Suppressor macrophage (primary cell): Measurements from ENCODE around the gene GOLGA3.
A peak's percentile ranks its signal among the peaks of the same experiment; 100 is the strongest.

Experiments
- DNase-seq, 4 experiments: peaks; one replicate each; pipeline ENCODE4 v3.0.0-alpha.2; 2020 to 2022

GOLGA3 gene

DNA sequence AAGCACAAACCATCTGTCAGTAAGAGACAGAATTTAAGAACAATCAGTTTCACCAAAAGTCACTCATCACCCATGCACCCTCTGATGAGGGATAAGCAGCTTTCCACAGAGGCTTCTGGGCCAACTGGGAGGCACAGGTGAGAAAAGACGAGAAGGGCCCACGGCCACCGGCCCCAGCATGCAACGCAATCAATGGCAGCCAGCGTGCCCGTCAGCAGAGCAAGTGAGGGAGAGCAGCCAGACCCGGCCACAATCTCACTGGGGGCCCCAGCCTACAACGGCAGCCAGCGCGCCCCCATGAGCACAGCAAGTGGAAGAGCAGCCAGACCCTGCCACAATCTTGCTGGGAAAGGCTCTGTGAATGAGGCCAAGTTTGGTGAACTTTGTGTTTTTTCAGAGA, 80.3 kb downstream of the GOLGA3 start:
- no peak for DNase-seq

DNA sequence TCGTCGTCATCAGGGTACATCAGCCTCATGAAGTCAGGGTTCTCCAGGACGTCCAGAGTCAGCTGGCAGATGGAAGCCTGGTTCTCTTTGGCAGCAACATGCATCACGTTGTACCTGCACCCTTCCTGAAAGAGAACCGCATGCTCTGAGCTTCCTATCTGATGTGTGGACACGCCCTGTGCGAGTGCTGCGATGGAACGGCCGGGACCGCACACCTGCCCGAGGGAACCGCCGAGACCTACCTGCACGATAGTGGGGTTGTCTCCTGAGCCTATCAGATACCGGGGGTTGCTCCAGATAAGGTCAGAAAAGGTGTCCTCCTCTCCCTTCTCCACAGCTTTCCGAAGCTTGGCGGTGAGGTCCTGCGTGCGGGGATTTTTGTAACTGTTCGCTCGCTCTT, 80.8 kb downstream of the GOLGA3 start:
- no peak for DNase-seq

DNA sequence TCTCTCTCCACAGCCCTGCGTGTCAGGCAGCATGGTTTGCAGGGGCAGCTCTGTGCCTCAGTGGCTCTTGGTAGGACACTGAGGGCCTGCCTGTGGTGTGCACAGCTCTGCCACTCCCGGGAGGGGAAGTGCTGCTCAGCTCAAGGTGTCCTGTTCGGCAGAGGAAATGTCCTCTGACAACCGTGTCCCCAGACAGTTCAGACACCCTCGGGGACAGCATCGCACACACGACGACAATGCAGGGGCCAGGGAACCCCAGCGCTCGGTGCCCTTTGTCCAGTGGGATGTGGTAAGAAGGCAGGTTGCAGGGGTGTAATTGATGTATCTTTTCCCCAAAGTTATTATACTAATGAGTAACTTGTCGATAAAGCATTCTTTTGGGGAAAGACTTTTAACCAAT, 81.3 kb downstream of the GOLGA3 start:
- no peak for DNase-seq

DNA sequence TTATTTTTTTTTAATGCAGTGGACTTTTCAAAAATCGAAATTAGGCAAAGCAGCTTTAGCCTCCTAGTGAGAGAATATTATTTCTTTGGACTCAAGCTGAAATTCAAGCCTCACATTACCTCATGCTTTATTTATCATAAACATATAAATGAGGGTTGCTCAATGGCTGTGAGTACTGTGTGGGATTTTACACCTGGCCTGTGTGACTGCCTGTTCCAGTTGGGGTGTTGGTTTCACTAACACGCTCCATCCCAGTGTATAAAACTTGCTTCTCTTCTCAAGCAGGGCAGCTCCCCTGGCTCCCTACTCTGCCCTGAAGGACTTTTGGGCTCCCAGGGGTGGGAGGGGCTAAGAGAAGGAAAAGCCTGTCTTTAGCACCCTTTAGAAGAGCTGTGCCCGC, 82.1 kb downstream of the GOLGA3 start:
- no peak for DNase-seq

DNA sequence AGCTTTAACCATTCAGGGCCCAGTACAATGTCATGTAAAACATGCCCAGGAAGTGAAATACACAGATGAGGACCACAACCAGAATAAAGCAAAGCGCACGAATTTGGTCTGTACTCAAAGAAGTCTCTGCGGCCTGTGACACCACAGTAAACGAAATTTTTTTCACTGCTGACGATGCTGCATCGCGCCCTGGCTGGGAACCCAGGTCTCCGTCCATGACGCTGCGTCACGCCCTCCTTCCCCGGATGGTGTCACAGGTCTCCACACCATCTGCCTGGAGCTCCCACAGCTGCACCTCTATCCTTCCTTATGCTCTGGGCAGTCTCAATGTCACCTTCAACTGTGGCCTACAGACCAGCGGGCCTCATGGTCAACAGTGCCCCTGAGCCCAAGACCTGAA, 84.8 kb downstream of the GOLGA3 start:
- DNase-seq = no peak

DNA sequence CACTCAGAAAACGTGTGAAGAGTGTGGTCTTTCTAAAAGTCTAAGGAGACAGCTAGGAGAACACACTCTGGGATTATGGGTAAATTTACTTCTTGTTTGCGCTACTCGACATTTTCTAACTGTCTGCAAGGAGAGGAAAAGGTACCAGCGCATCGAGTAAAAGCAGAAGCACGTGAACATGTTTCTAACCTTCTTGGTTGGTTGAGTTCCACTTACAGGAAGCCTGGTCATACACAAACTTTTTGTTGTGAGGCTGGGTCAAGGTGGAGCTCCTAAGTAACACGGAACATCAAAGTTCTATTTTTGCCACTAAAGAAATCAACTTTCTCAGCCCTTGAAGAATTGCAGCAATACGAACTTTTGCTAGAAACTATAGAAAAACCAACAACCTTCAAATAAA, 87.0 kb downstream of the GOLGA3 start:
- no peak for DNase-seq

DNA sequence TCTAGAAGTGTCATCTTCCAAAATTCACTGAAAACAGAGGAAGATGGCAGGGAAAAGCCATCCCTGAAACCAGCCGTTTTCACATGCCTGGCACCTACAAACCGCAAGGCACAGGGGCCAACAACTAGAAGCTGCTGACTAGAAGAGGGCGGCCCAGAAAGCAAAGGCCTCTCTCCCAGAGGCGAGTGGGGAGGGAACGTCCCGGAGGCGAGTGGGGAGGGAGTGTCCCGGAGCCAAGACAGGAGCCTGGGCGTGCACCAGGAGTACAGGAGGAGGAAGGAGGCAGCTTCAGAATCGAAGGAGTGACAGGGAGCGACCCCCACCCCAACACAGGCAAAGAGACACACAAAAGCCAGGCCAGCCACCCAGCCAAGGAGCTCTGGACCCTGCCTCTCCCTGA, 88.0 kb downstream of the GOLGA3 start:
- no peak for DNase-seq

DNA sequence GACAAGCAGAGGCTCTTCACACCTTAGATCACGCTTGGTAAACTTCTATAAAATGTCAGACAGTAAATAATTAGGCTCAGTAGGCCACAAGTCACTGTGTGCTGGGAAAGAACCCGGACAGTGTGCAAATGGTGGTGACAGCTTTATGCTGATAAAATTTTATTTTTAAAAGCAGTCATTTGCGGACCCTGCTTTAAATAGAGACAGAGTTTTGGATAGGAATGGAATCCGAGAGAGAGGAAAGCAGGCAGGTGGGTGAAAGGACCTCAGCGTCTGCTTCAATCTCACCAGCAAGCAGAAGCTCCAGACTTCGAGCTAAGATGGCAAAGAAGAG, 88.4 kb downstream of the GOLGA3 start:
- DNase-seq = no peak

DNA sequence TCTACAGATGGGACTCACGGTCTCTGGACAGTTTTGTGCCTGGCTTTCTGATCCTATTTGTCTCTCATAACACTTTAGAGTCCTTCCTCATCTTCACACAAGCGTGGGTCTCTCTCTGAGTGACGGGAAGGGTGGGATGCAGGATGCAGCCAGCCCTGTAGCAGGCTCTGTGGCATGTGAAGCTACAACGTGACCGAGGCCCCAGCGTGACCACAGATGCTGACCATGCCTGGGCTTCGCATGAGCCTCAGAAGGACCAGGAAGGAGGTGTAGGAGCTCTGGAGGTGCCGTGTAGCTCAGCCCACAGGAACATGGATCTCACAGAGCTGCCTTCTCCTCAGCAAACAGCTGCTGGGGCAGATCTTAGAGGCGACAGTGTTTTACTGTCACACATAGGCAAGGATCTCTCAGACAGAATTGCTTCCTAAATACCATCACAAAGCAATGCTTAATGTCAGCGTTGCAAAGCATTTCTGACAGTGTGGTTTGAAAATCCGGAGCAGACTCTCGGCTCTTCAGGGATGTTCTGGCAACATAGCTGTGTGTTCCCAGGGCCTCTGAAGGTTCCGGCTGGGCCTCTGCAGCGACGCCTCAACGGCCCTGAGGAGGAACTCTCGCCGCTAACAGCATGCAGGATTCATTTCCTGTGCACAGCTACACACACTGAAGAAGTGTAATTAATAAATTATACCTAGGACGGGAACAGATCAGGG, 88.9 kb downstream of the GOLGA3 start:
- no peak for DNase-seq

DNA sequence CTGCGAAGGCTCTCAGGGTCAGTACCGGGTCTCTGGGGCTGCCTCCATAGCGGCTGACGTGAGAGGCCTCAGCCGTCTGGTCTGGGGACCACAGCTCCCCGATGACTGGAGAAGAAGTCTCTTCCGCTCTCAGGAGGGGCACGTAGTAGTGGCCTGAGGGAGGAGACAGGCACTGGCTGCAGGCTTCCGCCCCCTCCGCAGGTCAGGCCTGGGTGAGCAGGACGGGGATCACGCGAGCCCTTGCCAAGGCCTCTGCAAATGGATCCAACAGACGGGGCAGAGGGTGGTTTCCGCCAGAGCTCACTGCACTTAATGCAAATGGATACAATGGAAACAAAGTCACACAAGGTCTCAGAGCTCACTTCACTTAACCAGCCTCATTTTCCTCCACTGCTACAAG, 91.8 kb downstream of the GOLGA3 start:
- DNase-seq = no peak

DNA sequence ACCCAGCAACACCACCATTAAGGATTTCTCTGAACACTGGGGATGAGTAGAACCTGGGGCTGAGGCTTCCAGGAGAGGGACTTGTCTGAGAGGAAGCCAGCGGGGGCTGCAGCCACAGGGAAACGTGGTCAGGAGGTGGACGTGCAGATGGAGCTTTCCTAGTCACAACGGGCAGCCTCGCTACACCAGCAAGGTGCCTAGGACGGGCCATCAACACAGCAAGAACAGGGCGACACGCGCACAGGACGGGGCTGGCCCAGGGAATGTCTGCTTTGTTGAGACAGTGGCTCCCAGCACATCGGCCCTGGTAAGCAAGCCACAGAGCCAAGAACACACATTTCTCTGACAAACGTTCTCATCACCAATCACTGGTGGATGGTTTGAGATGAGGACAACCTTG, 92.3 kb downstream of the GOLGA3 start:
- DNase-seq = no peak

DNA sequence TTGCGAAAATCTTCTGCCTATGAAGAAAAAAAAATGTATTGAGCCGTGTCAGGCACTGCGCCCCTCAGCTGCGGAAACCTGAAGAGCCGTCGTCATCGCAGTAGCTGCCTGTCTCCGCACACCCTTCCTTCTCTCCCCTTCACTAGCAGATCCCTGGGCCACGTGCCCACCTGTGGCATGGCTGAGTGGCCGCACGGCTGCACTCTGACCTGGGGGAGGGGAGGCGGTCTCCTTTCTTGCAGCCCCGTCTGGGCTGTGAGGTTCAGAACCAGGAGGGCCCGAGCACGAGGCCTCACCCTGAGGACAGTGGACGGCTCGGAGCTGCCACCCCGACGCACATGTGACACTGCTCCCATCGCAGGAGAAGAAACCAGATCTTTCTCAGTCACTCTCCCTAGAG, 93.2 kb downstream of the GOLGA3 start:
- DNase-seq = no peak

DNA sequence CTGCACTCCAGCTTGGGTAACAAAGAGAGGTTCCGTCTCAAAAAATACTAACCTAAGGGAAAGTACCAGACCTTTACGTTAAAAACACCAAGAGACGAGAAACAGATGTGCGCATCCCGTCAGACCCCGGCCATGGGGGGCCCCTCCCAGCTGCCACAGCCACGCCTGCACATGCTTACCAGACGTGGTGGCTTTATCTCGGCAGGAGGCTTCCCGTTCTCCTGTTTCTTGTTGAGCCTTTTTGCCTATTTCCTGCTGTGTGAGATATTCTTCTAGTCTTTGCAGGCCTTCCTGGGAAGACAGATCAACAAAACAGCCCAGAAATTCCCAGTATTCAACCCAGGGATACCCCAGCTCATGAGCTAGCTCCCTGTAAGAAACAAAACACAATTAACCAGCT, 94.5 kb downstream of the GOLGA3 start:
- no peak for DNase-seq

DNA sequence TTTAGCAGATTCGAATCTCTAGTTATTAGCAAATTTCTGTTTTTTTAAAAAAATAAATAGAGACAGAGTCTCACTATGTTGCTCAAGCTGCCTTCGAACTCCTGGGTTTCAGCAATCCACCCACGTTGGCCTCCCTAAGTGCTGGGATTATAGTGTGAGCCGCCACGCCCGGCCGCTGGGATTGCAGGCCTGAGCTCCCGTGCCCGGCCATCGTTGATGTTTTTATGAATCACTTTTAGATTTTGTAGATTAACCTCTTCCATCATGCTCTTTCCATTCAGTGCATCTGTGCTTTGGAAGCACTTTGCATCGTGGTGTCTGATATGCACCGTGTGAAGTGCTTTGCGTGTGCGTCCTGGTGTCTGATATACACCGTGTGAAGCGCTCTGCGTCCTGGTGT, 97.1 kb downstream of the GOLGA3 start:
- no peak for DNase-seq

DNA sequence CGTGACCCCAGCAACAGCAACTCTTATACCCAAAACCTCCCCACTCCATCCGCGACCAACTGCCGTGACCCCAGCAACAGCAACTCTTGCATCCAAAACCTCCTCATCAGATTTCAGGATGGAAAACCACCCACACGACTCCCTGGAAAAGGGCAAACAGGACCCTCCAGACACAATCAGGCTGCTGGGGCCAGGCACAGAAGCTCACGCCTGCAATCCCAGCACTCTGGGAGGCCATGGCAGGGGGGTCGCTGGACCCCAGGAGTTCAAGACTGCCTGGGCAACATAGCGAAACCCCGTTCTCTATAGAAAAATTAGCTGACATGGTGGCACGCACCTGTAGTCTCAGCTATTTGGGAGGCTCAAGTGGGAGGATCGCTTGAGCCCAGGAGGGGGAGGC, 98.3 kb downstream of the GOLGA3 start:
- no peak for DNase-seq

DNA sequence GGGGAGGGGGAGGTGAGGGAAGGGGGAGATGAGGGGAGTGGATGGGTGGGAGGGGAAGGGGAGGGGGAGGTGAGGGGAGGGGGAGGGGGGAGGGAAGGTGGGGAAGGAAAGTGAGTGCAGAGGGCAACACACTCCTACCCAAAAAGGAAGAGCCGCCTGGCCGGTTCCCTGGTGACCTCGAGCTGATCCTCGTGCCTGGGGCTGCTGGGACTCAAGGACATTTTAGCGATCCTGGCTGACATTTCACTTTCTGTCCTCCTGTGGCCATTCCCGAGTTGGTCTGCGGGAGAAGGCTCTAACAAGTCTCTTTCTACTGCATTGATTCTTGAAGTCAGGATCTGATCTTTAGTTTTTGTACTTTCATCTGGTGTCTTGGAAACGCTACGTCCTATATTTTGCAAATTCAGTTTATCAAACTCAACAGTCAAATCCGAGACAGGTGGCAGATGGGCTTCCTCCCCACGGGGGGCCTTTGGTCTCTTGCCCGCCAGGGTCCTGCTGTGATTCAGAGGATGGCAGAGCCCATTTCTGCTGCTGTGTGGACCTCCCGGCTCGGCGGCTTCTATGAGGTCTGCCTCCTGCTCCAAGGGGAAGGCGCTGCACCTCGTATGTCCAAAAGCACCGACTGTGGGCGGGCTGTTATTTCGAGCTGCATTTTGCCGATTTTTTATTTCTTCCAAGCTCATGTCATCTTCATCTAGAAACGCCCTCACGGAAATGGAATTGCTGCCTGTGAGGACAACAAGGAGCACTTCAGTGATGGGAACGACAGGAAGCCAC, 98.9 kb downstream of the GOLGA3 start:
- DNase-seq = no peak

DNA sequence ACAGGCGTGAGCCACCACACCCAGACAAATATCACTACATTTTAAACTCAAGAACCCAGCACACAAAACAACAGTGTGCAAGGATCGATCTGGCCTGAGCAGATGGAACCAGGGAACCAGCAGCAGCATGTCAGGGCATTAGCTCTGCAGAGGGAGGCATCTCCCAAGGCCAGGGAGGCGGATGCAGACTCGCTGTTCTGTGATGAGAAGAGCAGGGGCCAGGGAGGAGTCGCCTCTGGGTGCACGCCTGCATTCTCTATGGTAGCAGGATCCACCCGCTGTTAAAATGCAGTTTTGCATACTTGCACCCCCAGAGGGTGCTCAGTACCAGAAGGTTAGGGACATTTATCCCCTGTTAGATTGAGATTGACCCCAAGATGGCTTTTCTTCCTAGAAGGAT, 100.2 kb downstream of the GOLGA3 start:
- DNase-seq = no peak

DNA sequence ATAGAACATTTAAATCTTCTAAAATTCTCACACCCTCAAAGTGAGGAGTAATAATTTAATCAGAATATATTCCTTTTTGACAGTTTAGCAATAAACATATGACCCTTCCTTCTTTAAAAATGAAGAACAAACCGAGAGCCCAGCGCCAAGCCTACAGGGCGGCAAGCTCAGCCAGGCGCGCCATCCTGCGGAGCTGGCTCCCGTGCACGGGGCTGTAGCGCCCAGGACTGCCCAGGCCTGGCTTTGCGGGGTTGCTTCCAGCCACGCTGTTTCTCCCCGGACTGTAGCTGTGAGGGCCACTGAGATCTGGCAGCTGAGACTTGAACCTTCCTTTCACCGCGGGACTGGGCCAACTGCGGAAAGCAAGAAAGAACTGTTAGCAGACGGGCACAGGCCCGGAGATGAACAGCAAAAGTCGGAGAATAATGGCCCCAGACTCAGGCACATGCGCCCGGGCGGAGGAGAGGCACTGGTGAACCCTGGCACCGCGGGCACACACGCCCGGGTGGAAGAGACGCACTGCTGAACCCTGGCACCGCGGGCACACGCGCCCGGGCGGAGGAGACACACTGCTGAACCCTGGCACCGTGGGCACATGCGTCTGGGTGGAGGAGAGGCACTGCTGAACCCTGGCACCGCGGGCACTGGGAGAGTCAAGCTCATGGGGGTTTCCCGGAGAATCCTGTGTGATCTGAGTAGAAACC, 101.4 kb downstream of the GOLGA3 start:
- DNase-seq = no peak

DNA sequence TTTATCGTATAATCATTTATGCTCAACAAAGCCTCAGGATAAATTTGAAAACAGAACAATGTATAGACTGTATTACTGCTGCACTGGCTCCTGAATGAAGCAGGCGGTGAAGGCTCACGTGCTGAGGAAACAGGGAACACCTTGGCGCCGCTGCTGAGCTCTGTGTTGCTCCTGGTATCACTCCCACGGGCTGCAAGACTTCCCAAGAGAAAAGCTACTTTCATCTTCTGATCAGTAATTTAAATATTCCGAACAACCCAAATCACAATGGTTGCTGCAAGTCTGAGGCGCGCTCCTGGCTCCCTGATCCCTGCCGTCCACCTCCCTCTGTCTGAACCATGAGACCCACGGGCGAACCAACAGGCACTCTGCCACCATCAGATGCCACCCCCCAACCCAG, 102.3 kb downstream of the GOLGA3 start:
- no peak for DNase-seq

DNA sequence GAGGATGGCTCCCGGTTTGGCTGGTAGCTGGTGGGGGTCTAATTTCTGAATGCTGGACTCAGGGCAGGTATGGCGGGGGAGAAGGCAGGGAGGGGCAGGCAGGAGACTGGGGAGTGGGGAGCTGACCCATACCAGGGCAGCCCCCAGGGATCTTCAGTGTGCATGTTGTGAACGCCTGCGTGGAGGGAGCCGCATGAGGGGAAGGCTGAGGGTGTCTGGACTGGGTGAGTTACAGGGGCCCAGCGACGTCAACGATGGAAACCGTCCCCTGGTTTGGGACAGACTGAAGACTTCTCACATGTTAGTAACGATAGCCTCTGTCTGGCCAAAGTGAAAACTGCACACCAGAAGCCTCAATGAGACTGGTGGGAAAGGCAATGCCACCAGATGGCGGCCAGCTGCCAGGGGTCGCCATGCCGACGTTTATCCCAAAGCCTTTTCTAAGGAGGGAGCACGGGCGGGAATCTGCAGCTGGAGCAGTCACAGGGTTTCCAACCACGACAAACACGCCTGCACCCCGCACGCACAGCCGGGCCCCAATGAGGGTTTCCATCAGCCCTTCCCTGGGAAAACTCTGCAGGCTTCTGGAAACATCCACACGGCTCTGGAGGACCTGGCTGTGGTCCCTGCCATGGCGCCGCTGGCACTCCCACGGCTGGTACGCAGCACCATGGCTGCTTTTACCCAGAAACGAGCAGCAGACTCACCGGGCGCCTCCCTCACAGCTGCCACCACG, 104.0 kb downstream of the GOLGA3 start:
- DNase-seq = no peak

DNA sequence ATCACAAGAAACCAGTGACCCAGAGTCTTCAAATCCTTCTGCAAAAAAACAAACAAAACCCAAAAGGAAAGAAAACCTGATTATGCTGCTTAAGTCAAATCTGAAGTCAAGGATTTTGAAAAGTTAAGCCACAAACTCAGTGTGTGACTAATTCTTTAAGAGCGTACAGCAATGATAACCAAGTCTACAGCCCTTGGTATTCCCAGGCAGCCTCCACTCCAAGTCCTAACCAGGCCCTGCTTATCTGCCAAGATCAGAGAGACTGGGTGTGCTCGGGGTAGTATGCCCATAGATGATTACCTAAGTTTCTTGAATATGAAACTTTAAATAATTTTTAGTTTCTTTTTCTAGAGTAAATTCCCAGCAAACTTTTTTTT, 104.9 kb downstream of the GOLGA3 start:
- no peak for DNase-seq

DNA sequence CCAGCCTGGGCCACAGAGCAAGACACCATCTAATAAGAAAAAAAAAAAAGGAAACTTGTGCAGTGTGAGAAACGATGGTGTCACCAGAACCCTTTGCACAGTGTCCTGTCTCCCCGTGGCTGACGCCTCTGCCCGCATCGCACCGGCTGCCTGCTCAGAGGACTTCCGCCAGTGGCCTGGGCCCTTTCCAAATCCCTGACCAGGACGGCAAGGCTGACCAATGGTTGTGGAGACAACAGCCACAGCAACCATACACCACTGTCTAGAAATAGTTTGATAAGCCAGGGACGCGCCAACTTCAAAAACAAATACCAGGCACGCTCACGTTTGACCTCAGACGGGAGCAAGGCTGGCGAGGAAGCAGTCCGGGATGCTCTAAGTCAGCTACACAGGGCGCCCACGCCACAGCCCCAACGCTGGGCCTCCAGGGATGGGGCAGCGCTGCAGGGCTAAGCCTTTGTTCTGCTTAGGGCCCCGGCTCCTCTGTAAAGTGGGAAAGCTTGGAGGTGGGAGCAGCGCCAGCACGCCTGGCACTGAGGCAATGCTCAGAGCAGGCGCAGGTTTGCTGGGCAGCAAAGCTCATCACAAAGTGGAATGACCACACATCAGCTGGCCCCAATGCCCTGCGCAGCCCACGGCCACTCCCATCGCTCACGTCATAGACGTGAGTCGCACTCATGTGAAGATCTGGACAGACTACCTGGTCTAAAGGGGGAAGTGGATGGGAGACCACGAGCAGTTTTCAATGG, 105.5 kb downstream of the GOLGA3 start:
- DNase-seq = peak in 3 of 4 experiments; percentile 37 to 63 (median 38)
